HepG2 (cell line): ENCODE measurements around the gene SERTM1. TPM values are rescaled to one million over a fixed set of nuclear protein-coding genes. Genes with fewer than 3 reads are reported as not detected.

Experiments
- ATAC-seq: fragments of 200-7000 bp; cut with Tn5 transposase; 3 replicates; pipeline ENCODE4 v1.9.1; 2020; ENCODE audit warnings: mild to moderate bottlenecking, moderate library complexity
- BruUV-seq: library from RNA; stranded (reverse); fragments of 400-500 nt; replicated peaks from 2 replicates; lab custom pipeline; 2021; lab: Mats Ljungman, UMichigan
- CTCF ChIA-PET: fragments of 300-600 bp; formaldehyde crosslinking; extraction: SDS; loops from one replicate; lab custom pipeline; 2021; ENCODE audit warnings: low total read pairs, inconsistent platforms, low intra/inter-chr PET ratio; lab: Yijun Ruan, JAX
- POLR2A ChIA-PET: fragments of 350-600 bp; sonication (Branson Sonifier 250); formaldehyde crosslinking; loops from one replicate; lab custom pipeline; 2020; ENCODE audit warnings: antibody characterized with exemption, inconsistent platforms; lab: Yijun Ruan, JAX
- DNase-seq: peaks from one replicate; pipeline ENCODE4 v3.0.0-alpha.2; 2015; ENCODE audit warnings: low spot score
- FAIRE-seq: peaks from 3 replicates; lab custom pipeline; 2011; peaks lifted over from hg19 to GRCh38; lab: Jason Lieb, UNC
- H2AFZ ChIP-seq: one replicate; pipeline ENCODE4 v1.6.1; 2011; ENCODE audit warnings: low read length, inconsistent platforms
- H3K27ac ChIP-seq: fragments of 300-600 bp; 3 replicates; pipeline ENCODE4 v1.8.0; 2011; ENCODE audit warnings: mixed run types, mild to moderate bottlenecking, mixed read lengths, low read length, inconsistent platforms; ENCODE audit not compliant: insufficient read depth; ENCODE audit errors: extremely low read length
- H3K27me3 ChIP-seq, 2 experiments: fragments of 200-600 bp in 1 of 2; 2 replicates in 1 of 2; 3 replicates in 1 of 2; pipeline versions ENCODE4 v1.6.0 to v1.8.0; 2011; ENCODE audit warnings: low read length in 2 of 2, mild to moderate bottlenecking in 2 of 2, moderate library complexity in 2 of 2, inconsistent platforms in 1 of 2; ENCODE audit not compliant: insufficient read depth in 2 of 2, control insufficient read depth in 1 of 2
- H3K36me3 ChIP-seq, 2 experiments: fragments of 200-600 bp in 1 of 2; replicated peaks in 1 of 2; 2 replicates in 1 of 2; 3 replicates in 1 of 2; pipeline versions ENCODE4 v1.5.1 to v1.8.0; 2011; ENCODE audit warnings: low read length in 2 of 2, inconsistent platforms in 1 of 2; ENCODE audit not compliant: insufficient read depth in 2 of 2, control insufficient read depth in 1 of 2
- H3K4me1 ChIP-seq: 2 replicates; pipeline ENCODE4 v1.5.1; 2012; ENCODE audit warnings: low read length, inconsistent platforms; ENCODE audit not compliant: insufficient read depth
- H3K4me2 ChIP-seq: 2 replicates; pipeline ENCODE4 v1.6.0; 2011; ENCODE audit warnings: low read depth, low read length, inconsistent platforms
- H3K4me3 ChIP-seq, 3 experiments: fragments of 200-600 bp in 1 of 3; sonication (generic), shearing (Covaris generic) in 1 of 3; replicated peaks in 1 of 3; 2 replicates each; pipeline ENCODE4 v1.5.1; 2011 to 2016; ENCODE audit warnings: low read length in 3 of 3, inconsistent platforms in 2 of 3, low read depth in 2 of 3, mild to moderate bottlenecking in 2 of 3, control low read depth in 1 of 3, mixed read lengths in 1 of 3; ENCODE audit not compliant: insufficient read depth in 1 of 3
- H3K79me2 ChIP-seq: one replicate; pipeline ENCODE4 v1.6.1; 2011; ENCODE audit warnings: low read length, inconsistent platforms; ENCODE audit not compliant: insufficient read depth
- H3K9ac ChIP-seq: 2 replicates; pipeline ENCODE4 v1.6.0; 2011; ENCODE audit warnings: mild to moderate bottlenecking, low read depth, low read length, inconsistent platforms; ENCODE audit not compliant: insufficient read depth
- H3K9me3 ChIP-seq: 2 replicates; pipeline ENCODE4 v1.5.1; 2012; ENCODE audit warnings: mild to moderate bottlenecking, low read length
- H4K20me1 ChIP-seq: 2 replicates; pipeline ENCODE4 v1.6.0; 2011; ENCODE audit warnings: inconsistent platforms, mild to moderate bottlenecking, low read length, moderate library complexity; ENCODE audit not compliant: insufficient read depth
- CC2D1A ChIP-seq: sonication (generic); formaldehyde crosslinking; IDR thresholded peaks from 2 replicates; pipeline ENCODE4 v1.8.1; 2023; ENCODE audit warnings: mild to moderate bottlenecking, missing genetic modification reagents
- FOXK2 ChIP-seq: fragments of 450-650 bp; IDR thresholded peaks from 2 replicates; pipeline ENCODE4 v1.6.1; 2016
- KAT8 ChIP-seq: IDR thresholded peaks from 2 replicates; pipeline ENCODE4 v1.6.1; 2016; ENCODE audit warnings: missing genetic modification reagents, missing compliant biosample characterization
- NFIC ChIP-seq: IDR thresholded peaks from 2 replicates; pipeline ENCODE4 v1.6.1; 2012; ENCODE audit warnings: mild to moderate bottlenecking, low read length, inconsistent platforms
- SAFB2 ChIP-seq: sonication (generic); formaldehyde crosslinking; IDR thresholded peaks from 2 replicates; pipeline ENCODE4 v1.5.1; 2020; ENCODE audit warnings: missing genetic modification reagents, low read depth, mild to moderate bottlenecking, borderline replicate concordance
- SKI ChIP-seq: fragments of 450-650 bp; IDR thresholded peaks from one replicate; pipeline ENCODE4 v1.6.1; 2018; ENCODE audit warnings: mild to moderate bottlenecking; ENCODE audit not compliant: partially characterized antibody
- ZNF143 ChIP-seq: sonication (generic); formaldehyde crosslinking; IDR thresholded peaks from 2 replicates; pipeline ENCODE4 v1.4.0; 2020; ENCODE audit warnings: missing genetic modification reagents
- ZNF225 ChIP-seq: sonication (generic); formaldehyde crosslinking; IDR thresholded peaks from 2 replicates; pipeline ENCODE4 v1.4.0; 2020; ENCODE audit warnings: mild to moderate bottlenecking, missing genetic modification reagents
- ZNF292 ChIP-seq: sonication (generic); formaldehyde crosslinking; IDR thresholded peaks from 2 replicates; pipeline ENCODE4 v1.8.1; 2022; ENCODE audit warnings: mild to moderate bottlenecking, low read depth, missing genetic modification reagents, borderline replicate concordance
- ZNF569 ChIP-seq: sonication (generic); formaldehyde crosslinking; IDR thresholded peaks from 2 replicates; pipeline ENCODE4 v1.5.0; 2020; ENCODE audit warnings: mild to moderate bottlenecking, missing genetic modification reagents, moderate library complexity, borderline replicate concordance
- ZNF7 ChIP-seq: IDR thresholded peaks from 2 replicates; pipeline ENCODE4 v1.6.1; 2016; ENCODE audit warnings: missing biosample characterization, missing genetic modification reagents
- ZNF839 ChIP-seq: sonication (generic); formaldehyde crosslinking; IDR thresholded peaks from 2 replicates; pipeline ENCODE4 v1.4.0; 2020; ENCODE audit warnings: missing genetic modification reagents, mild to moderate bottlenecking, borderline replicate concordance
- WGBS: methylation state at CpG from one replicate; pipeline ENCODE4 v1.1.6; 2017; ENCODE audit warnings: low lambda C conversion rate; 5-methylcytosine and 5-hydroxymethylcytosine counted together
- in situ Hi-C: cut with HindIII; loops from 2 replicates; pipeline ENCODE4 v1.10.0; 2017; ENCODE audit warnings: low pct_unique_long_range_greater_than_20kb; ENCODE audit not compliant: extremely low pct_ligation_motif_present
- intact Hi-C: fragments of 100-400 bp; cut with micrococcal nuclease; formaldehyde crosslinking; loops from one replicate; pipeline ENCODE4 v1.10.0; 2022; ENCODE audit not compliant: unreplicated experiment
- polyA plus RNA-seq, 8 experiments: library from polyadenylated mRNA; depleted of rRNA in 3 of 8; stranded (reverse) in 7 of 8; unstranded in 1 of 8; fragments of >200 nt; fragmentation: Illumina TruSeq in 4 of 8; extraction: Trizol in 4 of 8; gene quantifications; 2 replicates each; pipeline versions ENCODE4 v1.2.1 to v1.2.3, GENCODE V29; 2011 to 2016; ENCODE audit warnings: low read depth in 4 of 8, missing spikeins in 1 of 8, mixed read lengths in 1 of 8; ENCODE audit not compliant: insufficient read depth in 1 of 8
- total RNA-seq, 5 experiments: library from RNA; depleted of rRNA; stranded (reverse); fragments of >200 nt; fragmentation: Illumina TruSeq; extraction: Trizol; gene quantifications; 2 replicates each; pipeline ENCODE4 v1.2.3, GENCODE V29; 2016; ENCODE audit warnings: low read depth in 1 of 5
- TF ChIP-seq, protein P1 (sequence below): sonication (generic); formaldehyde crosslinking; IDR thresholded peaks from 2 replicates; pipeline ENCODE4 v1.9.0; 2022; ENCODE audit warnings: low read depth, missing genetic modification reagents
- TF ChIP-seq, protein P2 (sequence below): sonication (generic); formaldehyde crosslinking; IDR thresholded peaks from 2 replicates; pipeline ENCODE4 v1.8.0; 2022; ENCODE audit warnings: mild to moderate bottlenecking, missing genetic modification reagents; ENCODE audit not compliant: insufficient replicate concordance
- TF ChIP-seq, protein P3 (sequence below): sonication (generic); formaldehyde crosslinking; IDR thresholded peaks from 2 replicates; pipeline ENCODE4 v1.5.1; 2020; ENCODE audit warnings: missing genetic modification reagents, mild to moderate bottlenecking, borderline replicate concordance
- TF ChIP-seq, protein P4 (sequence below): sonication (generic); formaldehyde crosslinking; IDR thresholded peaks from 2 replicates; pipeline ENCODE4 v1.5.1; 2020; ENCODE audit warnings: mild to moderate bottlenecking, missing genetic modification reagents, moderate library complexity

The SERTM1 gene
- total and polyA plus RNA-seq, 2 of the 13 experiments (the other 11 are each of a cell fraction or from before 2014, with no cell fraction given) = not detected

DNA sequence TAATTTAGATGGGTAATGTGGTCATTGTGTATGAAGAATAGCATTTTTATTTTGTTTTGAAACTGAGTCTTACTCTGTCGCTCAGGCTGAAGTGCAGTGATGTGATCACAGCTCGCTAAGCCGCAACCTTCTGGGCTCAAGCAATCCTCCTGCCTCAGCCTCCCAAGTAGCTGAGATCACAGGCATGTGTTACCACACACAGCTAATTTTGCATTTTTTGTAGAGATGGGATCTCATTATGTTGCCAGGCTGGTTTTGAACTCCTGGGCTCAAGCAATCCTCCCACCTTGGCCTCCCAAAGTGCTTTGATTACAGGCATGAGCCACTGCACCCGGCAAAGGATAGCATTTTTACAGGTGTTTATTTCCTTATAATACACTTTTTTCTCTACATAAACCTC, 36.6 kb downstream of the SERTM1 start:
- Histone ChIP-seq H3K36me3 (no peaks in the 10 kb centered on the region), H3K4me1 (no peaks in the 10 kb centered on the region), H3K4me2 (no peak overlapping the region), H3K27me3 (peaks cover 0 to 9% of the 10 kb centered on the region in 2 experiments; a peak in 2 of 5 replicates), H2AFZ (no peak overlapping the region)
- intact Hi-C loops = no loop called here
- DNase-seq (no peak), FAIRE-seq (no peak)
- TF ChIP-seq NFIC (no peak), ZNF225 (CRISPR knock-in tag) (no peak), KAT8 (CRISPR knock-in tag) (no peak), SKI (no peak), ZNF143 (CRISPR knock-in tag) (no peak), ZNF569 (CRISPR knock-in tag) (no peak), ZNF7 (CRISPR knock-in tag) (no peak), ZNF839 (no peak), SAFB2 (no peak), ZNF292 (CRISPR knock-in tag) (no peak), CC2D1A (CRISPR knock-in tag) (no peak), FOXK2 (no peak)
- TF ChIP-seq, protein P1, sequence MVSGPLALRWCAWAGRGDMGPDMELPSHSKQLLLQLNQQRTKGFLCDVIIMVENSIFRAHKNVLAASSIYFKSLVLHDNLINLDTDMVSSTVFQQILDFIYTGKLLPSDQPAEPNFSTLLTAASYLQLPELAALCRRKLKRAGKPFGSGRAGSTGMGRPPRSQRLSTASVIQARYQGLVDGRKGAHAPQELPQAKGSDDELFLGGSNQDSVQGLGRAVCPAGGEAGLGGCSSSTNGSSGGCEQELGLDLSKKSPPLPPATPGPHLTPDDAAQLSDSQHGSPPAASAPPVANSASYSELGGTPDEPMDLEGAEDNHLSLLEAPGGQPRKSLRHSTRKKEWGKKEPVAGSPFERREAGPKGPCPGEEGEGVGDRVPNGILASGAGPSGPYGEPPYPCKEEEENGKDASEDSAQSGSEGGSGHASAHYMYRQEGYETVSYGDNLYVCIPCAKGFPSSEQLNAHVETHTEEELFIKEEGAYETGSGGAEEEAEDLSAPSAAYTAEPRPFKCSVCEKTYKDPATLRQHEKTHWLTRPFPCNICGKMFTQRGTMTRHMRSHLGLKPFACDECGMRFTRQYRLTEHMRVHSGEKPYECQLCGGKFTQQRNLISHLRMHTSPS (CRISPR knock-in tag) = no peak
- TF ChIP-seq, protein P2, sequence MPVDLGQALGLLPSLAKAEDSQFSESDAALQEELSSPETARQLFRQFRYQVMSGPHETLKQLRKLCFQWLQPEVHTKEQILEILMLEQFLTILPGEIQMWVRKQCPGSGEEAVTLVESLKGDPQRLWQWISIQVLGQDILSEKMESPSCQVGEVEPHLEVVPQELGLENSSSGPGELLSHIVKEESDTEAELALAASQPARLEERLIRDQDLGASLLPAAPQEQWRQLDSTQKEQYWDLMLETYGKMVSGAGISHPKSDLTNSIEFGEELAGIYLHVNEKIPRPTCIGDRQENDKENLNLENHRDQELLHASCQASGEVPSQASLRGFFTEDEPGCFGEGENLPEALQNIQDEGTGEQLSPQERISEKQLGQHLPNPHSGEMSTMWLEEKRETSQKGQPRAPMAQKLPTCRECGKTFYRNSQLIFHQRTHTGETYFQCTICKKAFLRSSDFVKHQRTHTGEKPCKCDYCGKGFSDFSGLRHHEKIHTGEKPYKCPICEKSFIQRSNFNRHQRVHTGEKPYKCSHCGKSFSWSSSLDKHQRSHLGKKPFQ (CRISPR knock-in tag) = no peak
- TF ChIP-seq, protein P3, sequence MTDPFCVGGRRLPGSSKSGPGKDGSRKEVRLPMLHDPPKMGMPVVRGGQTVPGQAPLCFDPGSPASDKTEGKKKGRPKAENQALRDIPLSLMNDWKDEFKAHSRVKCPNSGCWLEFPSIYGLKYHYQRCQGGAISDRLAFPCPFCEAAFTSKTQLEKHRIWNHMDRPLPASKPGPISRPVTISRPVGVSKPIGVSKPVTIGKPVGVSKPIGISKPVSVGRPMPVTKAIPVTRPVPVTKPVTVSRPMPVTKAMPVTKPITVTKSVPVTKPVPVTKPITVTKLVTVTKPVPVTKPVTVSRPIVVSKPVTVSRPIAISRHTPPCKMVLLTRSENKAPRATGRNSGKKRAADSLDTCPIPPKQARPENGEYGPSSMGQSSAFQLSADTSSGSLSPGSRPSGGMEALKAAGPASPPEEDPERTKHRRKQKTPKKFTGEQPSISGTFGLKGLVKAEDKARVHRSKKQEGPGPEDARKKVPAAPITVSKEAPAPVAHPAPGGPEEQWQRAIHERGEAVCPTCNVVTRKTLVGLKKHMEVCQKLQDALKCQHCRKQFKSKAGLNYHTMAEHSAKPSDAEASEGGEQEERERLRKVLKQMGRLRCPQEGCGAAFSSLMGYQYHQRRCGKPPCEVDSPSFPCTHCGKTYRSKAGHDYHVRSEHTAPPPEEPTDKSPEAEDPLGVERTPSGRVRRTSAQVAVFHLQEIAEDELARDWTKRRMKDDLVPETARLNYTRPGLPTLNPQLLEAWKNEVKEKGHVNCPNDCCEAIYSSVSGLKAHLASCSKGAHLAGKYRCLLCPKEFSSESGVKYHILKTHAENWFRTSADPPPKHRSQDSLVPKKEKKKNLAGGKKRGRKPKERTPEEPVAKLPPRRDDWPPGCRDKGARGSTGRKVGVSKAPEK = no peak
- TF ChIP-seq, protein P4, sequence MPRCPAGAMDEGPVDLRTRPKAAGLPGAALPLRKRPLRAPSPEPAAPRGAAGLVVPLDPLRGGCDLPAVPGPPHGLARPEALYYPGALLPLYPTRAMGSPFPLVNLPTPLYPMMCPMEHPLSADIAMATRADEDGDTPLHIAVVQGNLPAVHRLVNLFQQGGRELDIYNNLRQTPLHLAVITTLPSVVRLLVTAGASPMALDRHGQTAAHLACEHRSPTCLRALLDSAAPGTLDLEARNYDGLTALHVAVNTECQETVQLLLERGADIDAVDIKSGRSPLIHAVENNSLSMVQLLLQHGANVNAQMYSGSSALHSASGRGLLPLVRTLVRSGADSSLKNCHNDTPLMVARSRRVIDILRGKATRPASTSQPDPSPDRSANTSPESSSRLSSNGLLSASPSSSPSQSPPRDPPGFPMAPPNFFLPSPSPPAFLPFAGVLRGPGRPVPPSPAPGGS (CRISPR knock-in tag) = no peak
- TF ChIP-seq, all 625 proteins: peak for 0
- Histone ChIP-seq H3K79me2 (no peaks in the 10 kb centered on the region), H3K27ac (no peak overlapping the region), H3K9me3 (no peaks in the 10 kb centered on the region), H3K9ac (no peak overlapping the region), H4K20me1 (no peaks in the 10 kb centered on the region), H3K4me3 (no peak overlapping the region)
- CTCF ChIA-PET = no interaction called here
- no TSS peak for BruUV-seq
- WGBS = 2% methylated on average over 4 of the region's 4 CpGs
- in situ Hi-C loops = no loop called here
- ATAC-seq = no peak
- POLR2A ChIA-PET = no interaction called here
